Muscle of leg (tissue), 11 donors: ENCODE data around the gene ANKRD11. TPM values are rescaled to one million over a fixed set of nuclear protein-coding genes. Genes with fewer than 3 reads are reported as not detected.
"Not testable (repeated sequence)": the region's sequence is repeated elsewhere in the genome, so short reads cannot be mapped to it uniquely, and the experiment has no call there.

ENCODE experiments used
- DNase-seq: peaks from one replicate; pipeline ENCODE4 v3.0.0; 2013
- H3K27ac ChIP-seq: one replicate; pipeline ENCODE4 v1.5.1; 2013; ENCODE audit warnings: mild to moderate bottlenecking, low read length, control low read depth
- H3K27me3 ChIP-seq: one replicate; pipeline ENCODE4 v1.6.1; 2013; ENCODE audit warnings: low read length; ENCODE audit not compliant: control insufficient read depth, insufficient read depth
- H3K36me3 ChIP-seq: one replicate; pipeline ENCODE4 v1.6.1; 2013; ENCODE audit warnings: low read length; ENCODE audit not compliant: control insufficient read depth, insufficient read depth
- H3K4me1 ChIP-seq: one replicate; pipeline ENCODE4 v1.6.1; 2013; ENCODE audit warnings: low read length; ENCODE audit not compliant: control insufficient read depth, insufficient read depth
- H3K4me3 ChIP-seq: one replicate; pipeline ENCODE4 v1.5.1; 2013; ENCODE audit warnings: low read length, control low read depth
- H3K9me3 ChIP-seq: replicated peaks from 2 replicates; pipeline ENCODE4 v1.6.1; 2013; ENCODE audit warnings: low read depth, low read length; ENCODE audit not compliant: control insufficient read depth
- WGBS: methylation state at CpG from one replicate; pipeline ENCODE4 v1.1.5; 2013; ENCODE audit warnings: missing lambda C conversion rate; ENCODE audit not compliant: insufficient coverage; 5-methylcytosine and 5-hydroxymethylcytosine counted together
- polyA plus RNA-seq, 8 donors: library from polyadenylated mRNA; unstranded; fragments of 120-200 nt; gene quantifications; one replicate each; pipeline versions ENCODE4 v1.2.1 to v1.2.3, GENCODE V29; 2013; ENCODE audit warnings: inconsistent platforms in 1 of 8, low replicate concordance in 1 of 8; ENCODE audit not compliant: insufficient read length in 8 of 8, insufficient read depth in 1 of 8
- total RNA-seq: library from RNA; stranded (reverse); fragments of 120-200 nt; gene quantifications from one replicate; pipeline ENCODE4 v1.2.4, GENCODE V29; 2013

Gene ANKRD11
- total and polyA plus RNA-seq, 9 donors: 34.0 to 79.8 (median 63.6) TPM

- Histone ChIP-seq H3K9me3 (no peaks in the 10 kb centered on the region), H3K36me3 (no peaks in the 10 kb centered on the region), H3K4me3 (no peak overlapping the region), H3K4me1 (peaks cover 32% of the 10 kb centered on the region), H3K27me3 (no peaks in the 10 kb centered on the region), H3K27ac (no peak overlapping the region)
- DNase-seq: no peak
- 82% methylated on average over 2 of the region's 9 CpGs for WGBS
Measured at GRCh38 chr16:89398924-89399323, 91.4 kb downstream of the ANKRD11 start.

- no peaks in the 10 kb centered on the region for H3K9me3 ChIP-seq
- no peak for DNase-seq
- 82% methylated on average over 15 of the region's 16 CpGs for WGBS
Measured at GRCh38 chr16:89397331-89397861, 93.0 kb downstream of the ANKRD11 start.

GRCh38 chr16:89396156-89396555, 94.2 kb downstream of the ANKRD11 start:
- H3K36me3 ChIP-seq: no peaks in the 10 kb centered on the region
- H3K27me3 ChIP-seq: no peaks in the 10 kb centered on the region
- no peak overlapping the region for H3K4me3 ChIP-seq
- H3K4me1 ChIP-seq: peaks cover 30% of the 10 kb centered on the region
- H3K27ac ChIP-seq: no peak overlapping the region
- 80% methylated on average over 5 of the region's 13 CpGs for WGBS
- DNase-seq: no peak
- no peaks in the 10 kb centered on the region for H3K9me3 ChIP-seq

More at GRCh38 chr16:89397331-89397861, 93.0 kb downstream of the ANKRD11 start:
- Histone ChIP-seq H3K4me1 (peaks cover 31% of the 10 kb centered on the region), H3K36me3 (no peaks in the 10 kb centered on the region), H3K27ac (no peak overlapping the region), H3K4me3 (no peak overlapping the region), H3K27me3 (no peaks in the 10 kb centered on the region)

DNA sequence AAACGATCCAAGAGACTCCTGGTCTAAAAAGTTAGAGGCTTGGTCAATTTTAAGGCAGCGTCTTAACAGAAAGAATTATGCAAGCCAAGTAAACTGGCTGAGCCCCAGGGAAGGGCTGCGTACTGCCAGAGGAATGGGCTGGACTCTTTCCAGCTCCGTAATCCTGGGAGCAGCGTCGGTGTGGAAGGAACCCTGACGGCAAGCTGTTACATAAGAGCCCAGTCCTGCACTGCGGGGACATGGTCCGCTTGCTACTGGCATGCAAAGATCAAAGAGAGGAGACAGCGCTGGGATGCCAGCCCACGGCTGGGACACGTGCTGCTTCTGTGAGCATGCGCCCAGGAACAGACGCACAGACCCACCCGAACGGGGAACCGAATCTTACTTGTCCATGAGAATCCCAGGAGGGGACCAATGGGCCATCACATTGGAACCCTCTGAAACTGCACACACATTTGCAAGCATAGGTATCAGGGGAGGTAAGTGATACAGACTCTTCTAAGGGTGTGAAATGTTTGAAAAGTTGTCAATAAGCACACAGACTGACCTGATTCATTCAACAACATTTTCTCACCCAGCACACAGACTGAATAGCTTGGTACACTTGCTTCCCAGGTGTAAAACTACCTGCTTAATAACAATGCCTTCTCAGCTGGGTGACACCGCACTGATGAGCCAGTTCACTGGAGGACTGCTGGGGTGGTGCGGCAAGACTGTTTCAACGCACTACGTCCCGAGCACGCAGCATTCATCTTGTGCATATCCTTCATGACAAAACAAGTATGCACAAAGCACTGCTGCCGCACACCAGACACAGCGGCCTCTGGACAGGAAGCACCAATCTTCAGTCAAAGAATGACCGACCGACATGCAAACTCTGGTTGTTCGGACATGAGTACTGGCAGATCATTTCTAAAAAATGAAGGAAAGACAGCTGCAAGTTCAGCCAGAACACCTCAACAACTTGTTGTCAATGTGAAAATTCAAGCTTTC, 94.9 kb downstream of the ANKRD11 start:
- no peak overlapping the region for H3K4me3 ChIP-seq
- H3K4me1 ChIP-seq: peaks cover 30% of the 10 kb centered on the region
- DNase-seq: peak; percentile 94
- no peaks in the 10 kb centered on the region for H3K27me3 ChIP-seq
- WGBS: 23% methylated on average over 27 of the region's 28 CpGs
- H3K27ac ChIP-seq: peak overlapping the region; percentile 23
- no peaks in the 10 kb centered on the region for H3K36me3 ChIP-seq
- H3K9me3 ChIP-seq: no peaks in the 10 kb centered on the region

DNA sequence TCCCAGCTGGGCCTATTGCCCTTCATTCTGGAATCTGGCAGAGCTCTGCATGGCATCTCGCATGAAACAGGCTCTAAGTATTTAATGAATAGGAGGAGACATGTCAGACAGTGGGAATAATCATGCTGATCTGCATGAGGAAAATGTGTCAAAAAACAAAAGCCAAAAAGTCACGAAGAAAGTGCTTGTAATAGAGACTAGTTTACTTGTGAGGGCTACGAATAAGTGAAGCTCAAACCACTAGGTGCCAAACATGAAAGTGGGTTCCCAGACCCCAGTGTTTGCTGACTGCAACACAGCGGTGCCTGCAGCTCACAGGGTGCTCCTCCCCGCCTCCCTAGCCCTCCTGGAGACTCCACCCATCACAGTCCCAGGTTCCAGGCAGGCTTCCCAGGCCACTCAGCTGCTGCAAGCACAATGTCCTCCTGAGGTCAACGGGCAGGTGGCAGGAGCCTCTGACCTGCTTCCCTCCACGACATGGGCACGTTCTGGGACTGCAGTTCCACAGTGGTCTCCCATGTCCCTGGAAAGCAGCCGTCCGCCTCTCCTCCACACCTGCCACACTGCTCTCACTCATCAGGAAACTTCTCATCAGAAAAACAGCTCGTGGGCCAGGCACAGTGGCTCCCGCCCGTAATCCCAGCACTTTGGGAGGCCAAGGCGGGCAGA, 96.5 kb downstream of the ANKRD11 start:
- no peak for DNase-seq
- H3K27ac ChIP-seq: no peak overlapping the region
- H3K4me1 ChIP-seq: peaks cover 30% of the 10 kb centered on the region
- H3K36me3 ChIP-seq: no peaks in the 10 kb centered on the region
- WGBS: 73% methylated on average over 10 of the region's 14 CpGs
- no peak overlapping the region for H3K4me3 ChIP-seq
- H3K9me3 ChIP-seq: no peaks in the 10 kb centered on the region
- H3K27me3 ChIP-seq: no peaks in the 10 kb centered on the region

DNA sequence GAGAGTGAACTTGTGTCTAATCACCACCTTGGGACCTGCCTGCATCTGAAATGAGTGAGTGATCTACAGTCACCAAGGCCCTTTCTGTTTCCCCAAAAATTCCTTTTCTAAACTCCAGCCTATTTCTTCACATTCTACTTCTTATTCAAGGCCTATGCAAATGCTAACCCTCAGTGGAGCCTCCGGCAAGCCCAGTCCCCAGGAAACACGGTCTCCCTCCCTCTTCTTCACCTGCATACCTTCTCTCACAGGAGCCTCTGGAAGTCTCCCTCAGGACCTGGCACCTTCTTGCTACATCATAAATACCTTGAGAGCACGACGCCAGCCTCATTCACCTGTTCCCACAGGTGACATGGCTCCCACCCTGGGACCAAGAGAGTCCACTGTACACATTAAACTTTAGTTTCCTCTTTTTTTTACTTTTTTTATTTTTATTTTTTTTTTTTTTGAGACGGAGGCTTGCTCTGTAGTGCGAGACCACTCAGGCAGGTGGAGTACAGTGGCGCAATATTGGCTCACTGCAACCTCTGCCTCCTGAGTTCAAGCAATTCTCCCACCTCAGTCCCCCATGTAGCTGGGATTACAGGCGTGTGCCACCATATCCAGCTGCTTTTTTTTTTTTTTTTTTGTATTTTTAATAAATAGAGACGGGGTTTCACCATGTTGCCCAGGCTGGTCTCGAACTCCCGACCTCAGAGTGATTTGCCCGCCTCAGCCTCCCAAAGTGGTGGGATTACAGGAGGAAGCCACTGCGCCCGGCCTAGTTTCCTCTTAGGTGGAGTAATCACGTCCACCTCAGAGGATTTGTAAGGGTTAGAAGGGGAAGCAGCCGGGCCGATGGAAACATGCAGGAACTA, 97.3 kb downstream of the ANKRD11 start:
- H3K9me3 ChIP-seq: no peaks in the 10 kb centered on the region
- no peaks in the 10 kb centered on the region for H3K36me3 ChIP-seq
- peaks cover 30% of the 10 kb centered on the region for H3K4me1 ChIP-seq
- no peak overlapping the region for H3K27ac ChIP-seq
- 59% methylated on average over 6 of the region's 17 CpGs for WGBS
- no peaks in the 10 kb centered on the region for H3K27me3 ChIP-seq
- DNase-seq: no peak
- H3K4me3 ChIP-seq: no peak overlapping the region

DNA sequence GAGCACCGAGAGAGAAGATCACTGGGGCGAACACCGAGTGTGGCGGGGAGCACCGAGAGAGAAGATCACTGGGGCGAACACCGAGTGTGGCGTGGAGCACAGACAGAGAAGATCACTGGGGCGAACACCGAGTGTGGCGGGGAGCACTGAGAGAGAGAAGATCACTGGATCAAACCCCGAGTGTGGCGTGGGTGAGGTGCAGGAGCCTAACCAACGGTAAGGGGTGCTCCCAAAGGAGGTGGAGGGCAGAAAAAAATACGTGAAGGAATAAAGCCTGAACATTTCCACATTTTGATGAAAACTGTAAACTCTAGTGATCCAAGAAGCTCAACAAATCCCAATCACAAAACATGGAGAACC, 100.2 kb downstream of the ANKRD11 start:
- WGBS: 96% methylated on average over 10 of the region's 15 CpGs
- not testable (repeated sequence) for H3K9me3 ChIP-seq, DNase-seq, H3K4me3 ChIP-seq, H3K27ac ChIP-seq, H3K36me3 ChIP-seq, H3K27me3 ChIP-seq
- peaks cover 24% of the 10 kb centered on the region for H3K4me1 ChIP-seq

- not testable (repeated sequence) for H3K27me3 ChIP-seq, H3K9me3 ChIP-seq, DNase-seq, H3K36me3 ChIP-seq, H3K4me3 ChIP-seq, H3K27ac ChIP-seq
- peaks cover 19% of the 10 kb centered on the region for H3K4me1 ChIP-seq
- 96% methylated on average over 17 of the region's 44 CpGs for WGBS
Measured at GRCh38 chr16:89389504-89390223, 100.7 kb downstream of the ANKRD11 start.

- Histone ChIP-seq H3K4me1 (peaks cover 14% of the 10 kb centered on the region), H3K9me3 (no peaks in the 10 kb centered on the region)
Measured at GRCh38 chr16:89388536-89388935, 101.8 kb downstream of the ANKRD11 start.

More at GRCh38 chr16:89388536-89388935, 101.8 kb downstream of the ANKRD11 start:
- H3K27me3 ChIP-seq: no peaks in the 10 kb centered on the region
- no peak overlapping the region for H3K27ac ChIP-seq
- 74% methylated on average over 6 of the region's 9 CpGs for WGBS
- no peak overlapping the region for H3K4me3 ChIP-seq
- no peaks in the 10 kb centered on the region for H3K36me3 ChIP-seq
- DNase-seq: no peak
